ENCODE data around the gene DNAJC6.

The DNAJC6 gene

DNA sequence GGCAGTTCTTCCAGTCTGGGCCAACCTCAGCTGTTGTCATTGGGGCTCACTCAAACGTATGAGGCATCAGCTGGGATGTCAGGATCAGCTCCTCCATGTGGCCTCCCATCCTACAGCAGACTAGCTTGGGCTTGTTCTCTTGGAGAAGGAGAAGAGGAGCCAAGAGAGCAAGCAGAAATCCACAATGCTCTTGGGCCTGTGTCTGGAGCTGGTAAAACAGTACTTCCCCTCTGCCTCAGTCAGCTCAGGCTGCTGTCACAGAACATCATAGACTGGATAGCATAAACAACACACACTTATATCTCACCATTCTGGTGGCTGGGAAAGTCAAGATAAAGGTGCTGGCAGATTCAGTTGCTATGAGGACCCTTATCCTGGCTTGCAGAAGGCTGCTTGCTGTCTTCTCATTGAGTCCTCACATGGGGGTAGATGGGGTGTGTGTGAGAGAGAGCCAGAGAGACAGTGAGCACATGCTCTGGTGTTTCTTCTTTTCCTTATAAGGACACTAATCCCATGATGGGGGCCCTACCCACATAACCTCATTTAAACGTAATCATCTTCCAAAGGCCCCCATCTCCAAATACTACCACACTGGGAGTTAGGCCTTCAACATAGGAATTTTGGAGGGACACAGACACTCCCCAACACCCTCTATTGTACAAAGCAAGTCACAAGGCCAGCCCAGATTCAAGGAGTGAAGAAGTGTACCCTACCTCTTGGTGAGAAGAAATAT, 16.3 kb upstream of the DNAJC6 start:
- DNase-seq (ENCODE audit: low read depth), result no peak

DNA sequence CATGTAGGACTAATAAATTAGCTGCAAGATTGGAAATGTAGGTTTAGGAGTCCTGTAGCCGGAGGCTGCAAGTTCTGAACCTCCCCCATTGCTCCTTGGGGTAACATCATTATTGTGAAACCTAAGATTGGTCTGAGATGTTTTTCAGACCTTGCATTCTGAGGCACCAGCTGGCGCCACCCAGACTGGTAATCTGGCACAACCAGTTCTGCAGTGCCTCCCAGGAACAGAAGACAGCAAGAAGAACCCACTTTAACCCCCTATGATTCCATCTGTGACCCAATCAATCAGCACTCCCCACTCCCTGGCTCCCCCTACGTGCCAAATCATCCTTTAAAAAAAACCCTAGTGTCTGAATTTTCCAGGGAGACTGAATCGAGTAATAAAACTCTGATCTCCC, 11.6 kb upstream of the DNAJC6 start:
- DNase-seq (ENCODE audit: low read depth), result no peak

DNA sequence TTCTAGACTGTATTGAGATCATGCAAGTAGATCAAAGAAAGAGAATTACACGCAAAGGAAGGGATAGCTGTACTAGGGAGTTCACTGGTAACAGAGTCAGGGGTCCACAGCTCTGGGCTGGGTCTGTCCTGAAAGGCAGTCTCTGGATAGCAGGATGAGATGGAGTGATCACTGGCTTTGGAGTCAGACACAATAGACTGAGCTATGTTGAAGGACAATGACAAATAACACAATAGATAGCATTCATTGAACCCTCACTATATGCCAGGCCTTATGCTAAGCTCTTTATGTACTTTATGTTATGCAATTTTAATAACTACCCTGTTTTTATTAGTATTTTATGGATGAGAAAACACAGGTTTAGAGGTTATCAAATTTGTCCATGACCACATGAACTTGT, 10.0 kb upstream of the DNAJC6 start:
- DNase-seq (ENCODE audit: low read depth), result no peak

DNA sequence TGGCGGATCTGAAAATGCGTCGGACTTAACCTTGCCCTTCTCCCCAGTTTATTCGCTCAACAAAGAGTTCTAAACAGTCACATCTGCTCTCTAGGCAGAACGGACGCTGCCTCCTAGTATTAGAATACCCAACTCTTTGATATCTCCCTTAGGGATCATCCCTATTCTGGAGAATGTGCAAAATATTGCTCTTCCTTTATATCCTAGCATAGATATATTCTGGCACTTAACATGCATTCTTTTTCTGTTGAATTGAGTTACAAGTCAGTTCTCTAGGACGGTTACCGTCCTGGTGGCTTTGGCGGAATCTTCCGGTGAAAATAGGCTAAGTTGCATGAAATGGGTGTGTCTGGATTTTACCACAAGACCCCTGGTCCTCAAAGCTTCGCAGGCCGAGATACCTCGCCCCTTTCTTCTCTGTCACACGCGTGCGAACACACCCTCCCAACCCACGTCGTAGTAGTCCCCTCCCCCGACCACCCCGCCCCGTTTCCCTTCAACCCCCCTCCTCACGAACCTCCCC, 501 bp upstream of the DNAJC6 start:
- no peak for DNase-seq (ENCODE audit: low read depth)

DNA sequence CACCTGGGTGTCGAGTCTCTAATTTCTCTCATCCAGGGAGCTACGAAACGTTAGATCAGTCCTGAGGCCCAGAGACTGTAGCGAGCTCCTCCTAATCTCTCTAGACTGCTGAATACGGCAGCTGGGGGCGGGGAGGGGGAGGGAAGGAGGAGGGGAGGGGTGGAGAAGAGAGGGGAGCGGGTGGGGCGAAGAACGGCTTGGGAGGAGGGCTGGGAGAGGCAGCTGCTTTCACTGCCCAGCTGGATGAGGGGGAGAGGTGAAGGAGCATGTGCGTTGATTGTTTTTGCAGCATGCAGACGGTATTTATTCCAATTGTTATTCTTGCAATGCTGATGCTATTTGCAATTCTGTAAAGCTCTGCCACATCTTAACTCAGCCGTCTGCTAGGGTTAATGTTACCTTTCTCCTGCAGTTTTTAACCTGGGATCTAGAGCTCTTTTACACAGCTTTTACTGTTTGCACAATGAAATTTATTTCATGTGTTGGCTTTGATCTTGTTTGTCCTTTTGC, 790 bp downstream of the DNAJC6 start:
- no peak for DNase-seq (ENCODE audit: low read depth)

DNA sequence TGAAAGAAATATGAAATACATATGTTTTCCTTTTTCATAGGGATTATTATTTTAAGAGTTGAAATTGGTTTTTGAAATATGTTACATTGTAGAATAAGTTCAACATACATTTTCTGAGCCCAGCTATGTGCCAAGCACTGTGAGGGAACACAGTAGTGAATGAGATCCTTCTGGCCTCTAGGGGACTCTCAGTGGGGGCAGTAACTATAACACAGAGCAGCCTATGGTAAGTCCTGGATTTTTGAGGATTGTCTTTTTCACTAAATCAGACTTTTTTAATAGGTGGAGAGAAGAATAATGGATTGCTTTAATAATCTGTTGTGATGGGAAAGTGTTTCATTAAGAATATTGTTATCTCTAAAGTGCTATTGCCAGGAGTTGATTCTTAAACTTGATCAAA, 2.4 kb downstream of the DNAJC6 start:
- DNase-seq (ENCODE audit: low read depth), result no peak

DNA sequence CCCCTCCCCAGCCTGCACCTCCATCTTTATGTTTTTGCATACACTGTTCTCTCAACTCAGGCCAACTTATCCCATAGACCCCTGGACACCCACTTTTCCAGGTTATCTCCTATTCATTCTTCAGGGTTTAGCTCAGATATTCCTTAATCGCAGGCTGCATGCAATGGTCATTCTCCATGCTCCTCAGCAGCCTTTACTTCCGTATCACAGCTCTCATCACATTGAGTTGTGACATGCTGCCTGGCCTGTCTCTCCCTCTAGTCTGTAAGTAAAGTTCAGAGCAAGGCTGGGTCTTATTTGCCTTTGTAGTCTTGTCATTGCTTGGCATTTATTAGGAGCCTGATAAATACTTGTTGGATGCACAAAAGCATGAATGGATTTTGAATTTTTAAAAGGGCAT, 6.9 kb downstream of the DNAJC6 start:
- DNase-seq (ENCODE audit: low read depth), result no peak

DNA sequence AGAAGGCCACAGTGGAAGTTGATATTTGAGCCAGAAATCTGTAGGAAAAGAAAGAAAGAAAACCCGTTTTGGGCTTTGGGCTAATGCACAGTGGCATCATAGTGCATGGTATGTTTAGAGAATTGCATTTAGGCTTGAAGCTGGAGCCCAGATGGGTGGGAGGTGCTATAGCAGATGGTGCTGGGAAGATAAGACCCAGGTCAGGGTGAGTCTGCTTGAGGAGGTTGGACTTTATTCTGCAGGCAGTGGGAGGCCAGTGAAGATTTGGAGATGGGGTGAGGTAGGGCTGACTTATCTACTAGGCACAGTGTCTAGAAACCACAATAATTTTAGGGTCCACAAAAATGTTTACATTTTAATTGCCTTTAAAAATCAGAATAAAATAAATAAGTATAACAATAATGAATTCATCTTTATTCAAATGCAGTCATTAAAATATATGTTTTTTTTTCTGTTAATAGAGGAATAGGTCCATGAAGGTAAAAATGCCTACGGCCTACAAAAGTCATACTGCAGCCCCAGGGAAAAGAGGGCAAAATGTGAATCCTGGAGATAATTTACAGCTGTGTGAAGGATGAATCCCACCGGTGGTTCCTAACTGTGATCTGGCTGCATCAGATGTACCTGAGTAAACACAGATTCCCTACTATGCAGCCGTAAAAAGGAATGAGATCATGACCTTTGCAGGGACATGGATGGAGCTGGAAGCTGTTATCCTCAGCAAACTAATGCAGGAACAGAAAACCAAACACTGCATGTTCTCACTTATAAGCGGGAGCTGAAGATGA, 8.7 kb downstream of the DNAJC6 start:
- no peak for DNase-seq (ENCODE audit: low read depth)

DNA sequence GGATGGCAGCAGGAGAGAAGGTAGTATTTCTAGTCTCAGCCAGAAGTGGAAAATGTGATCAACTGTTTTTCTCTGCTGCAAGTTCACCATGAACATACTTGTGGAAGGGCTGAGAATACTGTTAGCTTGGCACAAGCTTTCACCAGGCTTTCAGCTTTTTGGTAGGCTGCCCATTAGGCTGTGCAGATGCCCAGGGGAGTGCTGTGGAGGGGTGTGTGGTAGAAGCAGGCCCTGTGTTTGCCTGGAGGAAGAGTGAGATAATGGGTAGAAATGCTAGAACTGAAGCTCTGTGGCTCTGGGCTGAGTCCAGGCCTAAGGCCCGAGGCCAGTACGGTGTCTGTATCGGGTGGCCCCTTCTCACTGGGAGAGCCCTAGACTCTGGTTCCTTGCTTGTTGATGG, 9.8 kb downstream of the DNAJC6 start:
- DNase-seq (ENCODE audit: low read depth), result no peak

DNA sequence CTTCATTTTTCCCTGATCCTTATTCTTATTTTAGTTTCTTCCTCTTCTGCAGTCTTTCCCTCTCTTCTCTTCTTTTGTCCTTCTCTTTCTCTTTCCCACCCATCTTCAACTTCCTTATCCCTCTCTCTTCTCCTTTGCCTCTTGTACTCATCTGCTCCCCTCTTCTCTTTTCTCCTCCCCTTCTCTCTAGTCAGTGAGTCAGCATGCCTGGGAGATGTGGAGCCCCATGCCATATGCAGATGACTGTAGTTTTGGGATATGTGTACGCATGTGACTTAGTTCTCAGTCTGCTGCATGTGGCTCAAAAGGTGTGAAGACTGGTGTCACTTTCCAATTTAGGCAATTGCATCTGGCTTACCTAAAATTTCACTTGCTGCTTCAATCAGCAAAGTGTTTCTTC, 10.4 kb downstream of the DNAJC6 start:
- DNase-seq (ENCODE audit: low read depth), result no peak

DNA sequence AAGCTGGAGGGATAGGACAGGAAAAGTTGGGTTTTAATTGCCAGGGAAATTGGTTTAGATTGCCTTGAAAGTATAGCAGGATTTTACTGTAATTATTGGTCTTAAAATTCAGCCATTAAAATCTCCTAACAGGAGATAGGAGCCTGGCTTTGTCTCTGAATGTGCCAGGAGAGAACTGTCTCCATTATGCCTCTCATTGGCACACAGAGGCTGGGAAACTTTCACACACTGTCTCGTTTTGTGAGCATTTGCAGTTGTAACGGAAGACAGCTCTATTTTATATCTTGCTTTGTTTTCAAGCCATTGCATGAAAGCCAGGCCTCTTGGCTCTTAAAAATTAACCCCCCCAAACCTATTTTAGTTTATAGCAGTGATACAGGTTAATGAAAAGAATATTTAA, 12.5 kb downstream of the DNAJC6 start:
- DNase-seq (ENCODE audit: low read depth), result no peak

DNA sequence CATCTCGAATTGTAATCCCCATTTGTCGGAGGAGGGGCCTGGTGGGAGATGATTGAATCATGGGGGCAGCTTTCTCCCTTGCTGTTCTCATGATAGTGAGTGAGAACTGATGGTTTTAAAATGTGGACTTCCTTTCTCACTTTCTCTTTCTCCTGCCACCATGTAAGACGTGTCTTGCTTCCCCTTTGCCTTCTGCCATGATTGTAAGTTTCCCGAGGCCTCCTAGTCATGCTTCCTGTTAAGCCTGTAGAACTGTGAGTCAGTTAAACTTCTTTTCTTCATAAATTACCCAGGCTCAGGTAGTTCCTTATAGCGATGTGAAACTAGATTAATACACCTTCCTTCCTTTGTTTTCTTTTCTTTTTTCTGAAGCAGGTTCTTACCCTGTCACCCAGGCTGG, 13.9 kb downstream of the DNAJC6 start:
- no peak for DNase-seq (ENCODE audit: low read depth)

DNA sequence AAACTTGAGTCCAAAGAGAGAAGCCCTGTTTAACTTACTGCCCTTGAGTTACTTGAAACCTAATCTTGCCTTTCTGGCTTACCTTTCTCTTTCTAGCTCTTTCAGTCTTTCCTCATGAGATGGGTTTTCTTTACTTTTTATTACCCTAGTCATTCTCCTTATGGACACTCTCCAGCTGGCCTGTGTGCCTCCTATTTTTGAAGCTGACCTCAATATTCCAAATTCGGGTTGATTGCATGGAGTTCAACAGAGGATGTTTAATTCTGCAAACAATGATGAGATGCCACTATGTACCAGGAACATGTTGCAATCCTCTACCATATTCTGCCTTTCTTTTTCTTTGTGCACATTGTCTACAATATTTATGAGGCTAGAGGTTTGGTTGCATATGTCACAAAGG, 20.7 kb downstream of the DNAJC6 start:
- DNase-seq (ENCODE audit: low read depth), result no peak

DNA sequence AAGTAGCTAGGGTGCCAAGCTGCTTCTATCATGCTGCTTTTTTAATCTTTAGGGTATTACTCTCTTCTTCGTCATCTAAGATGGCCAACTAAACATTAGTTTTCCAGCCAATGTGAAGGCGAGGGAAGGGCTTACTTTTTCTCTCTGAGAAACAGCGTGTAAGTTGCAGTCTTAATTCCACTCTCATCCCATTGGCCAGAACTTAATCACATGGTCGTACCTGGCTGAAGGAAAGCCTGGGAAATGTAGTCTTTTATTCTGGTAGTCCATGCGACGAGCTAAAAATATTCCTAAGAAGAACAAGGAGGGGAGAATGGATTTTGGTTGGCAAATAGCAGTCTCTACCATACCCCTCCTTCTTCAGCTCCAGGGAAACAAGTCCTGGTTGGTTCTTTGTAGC, 21.5 kb downstream of the DNAJC6 start:
- DNase-seq (ENCODE audit: low read depth), result no peak

DNA sequence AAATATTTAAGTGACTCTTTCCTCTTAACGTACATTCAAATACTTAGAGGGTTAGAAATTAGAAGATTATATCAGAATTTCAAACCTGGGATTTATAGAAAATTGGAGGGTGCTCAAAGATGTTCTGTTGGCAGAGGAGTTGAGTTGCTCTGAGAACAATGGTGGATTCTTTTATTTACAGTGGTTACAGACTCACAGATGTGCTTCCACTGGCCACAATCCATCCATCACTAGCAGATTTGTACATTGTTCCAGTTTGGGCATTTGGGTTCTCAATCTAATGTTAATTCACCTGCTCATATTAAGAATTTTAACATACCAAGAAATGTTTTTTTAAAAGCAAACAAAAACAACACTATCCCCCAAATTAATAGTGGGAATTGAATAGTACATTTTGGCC, 23.5 kb downstream of the DNAJC6 start:
- no peak for DNase-seq (ENCODE audit: low read depth)

DNA sequence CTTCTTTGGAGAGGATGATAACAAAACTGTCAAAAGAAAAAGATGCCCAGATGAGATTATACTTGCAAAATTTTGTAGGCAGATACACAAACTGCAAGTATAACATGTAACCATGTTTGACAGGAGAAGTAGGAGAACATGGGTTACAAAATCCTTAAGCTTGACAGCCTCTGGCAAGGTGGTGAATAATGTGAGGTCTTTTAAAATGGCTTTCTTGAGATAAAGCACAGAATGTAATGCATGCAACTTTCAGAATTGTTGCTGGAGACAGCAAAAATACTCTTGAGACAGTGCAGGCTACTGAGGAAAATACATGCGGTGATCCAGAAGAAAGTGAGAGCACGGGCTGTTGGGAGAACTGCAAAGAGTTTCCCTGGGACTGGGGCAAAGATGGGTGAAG, 24.7 kb downstream of the DNAJC6 start:
- DNase-seq (ENCODE audit: low read depth), result no peak

DNA sequence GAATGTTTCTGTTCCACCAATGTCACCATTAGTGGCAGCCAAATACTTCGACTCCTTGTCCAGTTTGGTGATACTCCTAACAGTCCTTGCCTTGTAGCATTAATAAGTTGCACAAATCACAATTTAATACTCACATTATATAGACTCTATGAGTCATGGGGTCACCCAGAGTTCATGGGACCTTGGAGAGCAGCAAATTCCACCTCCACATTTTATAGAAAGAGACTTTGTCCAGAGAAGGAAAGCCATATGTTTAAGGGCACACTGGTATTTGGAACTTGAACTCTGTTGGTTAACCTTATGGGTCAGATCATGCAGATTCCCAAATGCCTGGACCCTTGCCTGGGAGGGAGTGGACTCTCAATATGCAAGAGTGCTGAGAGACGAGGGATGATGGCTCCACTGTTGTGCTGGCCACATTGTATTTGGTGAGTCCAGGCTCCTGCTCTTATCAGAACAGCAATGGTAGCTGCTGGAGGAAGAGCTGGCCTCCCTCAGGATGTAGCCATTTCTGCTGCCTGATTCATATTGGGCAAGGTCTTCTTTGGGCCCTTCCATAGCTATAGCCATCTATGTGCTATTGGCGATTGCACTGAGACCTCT, 30.6 kb downstream of the DNAJC6 start:
- no peak for DNase-seq (ENCODE audit: low read depth)

DNA sequence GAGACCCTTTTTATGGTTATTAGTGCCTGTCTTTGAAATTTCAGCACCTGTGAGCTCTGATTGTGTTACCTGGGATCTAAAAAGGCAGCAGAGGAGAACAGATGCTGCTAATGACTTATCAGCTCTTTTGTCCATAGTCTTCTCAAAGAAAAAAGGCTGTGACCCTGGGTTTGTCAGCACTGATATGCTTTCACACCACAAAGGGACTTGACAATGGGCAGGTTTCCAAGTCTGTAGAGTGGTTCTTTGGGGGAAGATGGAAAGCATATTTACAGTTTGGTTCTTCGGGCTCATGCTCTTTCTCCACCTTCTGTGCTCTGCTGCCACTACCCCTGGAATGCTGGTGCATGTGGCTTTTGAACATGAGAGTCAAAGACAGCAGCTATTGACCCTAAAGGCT, 32.0 kb downstream of the DNAJC6 start:
- DNase-seq (ENCODE audit: low read depth), result no peak

DNA sequence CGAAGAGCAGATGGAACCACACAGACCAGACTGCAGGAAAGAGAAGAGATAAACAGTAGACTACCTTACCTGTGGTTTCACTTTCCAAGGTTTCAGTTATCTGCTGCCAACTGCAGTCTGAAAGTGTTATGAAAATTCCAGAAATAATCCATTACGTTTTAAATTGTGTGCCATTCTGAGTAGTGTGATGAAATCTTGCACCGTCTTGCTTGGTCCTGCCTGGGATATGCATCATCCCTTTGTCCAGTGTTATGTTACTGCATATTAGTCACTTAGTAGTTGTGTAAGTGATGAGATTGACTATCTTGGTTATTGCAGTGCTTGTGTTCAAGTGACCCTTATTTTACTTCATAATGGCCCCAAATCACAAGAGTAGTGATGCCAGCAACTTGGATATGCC, 33.9 kb downstream of the DNAJC6 start:
- DNase-seq (ENCODE audit: low read depth), result no peak

DNA sequence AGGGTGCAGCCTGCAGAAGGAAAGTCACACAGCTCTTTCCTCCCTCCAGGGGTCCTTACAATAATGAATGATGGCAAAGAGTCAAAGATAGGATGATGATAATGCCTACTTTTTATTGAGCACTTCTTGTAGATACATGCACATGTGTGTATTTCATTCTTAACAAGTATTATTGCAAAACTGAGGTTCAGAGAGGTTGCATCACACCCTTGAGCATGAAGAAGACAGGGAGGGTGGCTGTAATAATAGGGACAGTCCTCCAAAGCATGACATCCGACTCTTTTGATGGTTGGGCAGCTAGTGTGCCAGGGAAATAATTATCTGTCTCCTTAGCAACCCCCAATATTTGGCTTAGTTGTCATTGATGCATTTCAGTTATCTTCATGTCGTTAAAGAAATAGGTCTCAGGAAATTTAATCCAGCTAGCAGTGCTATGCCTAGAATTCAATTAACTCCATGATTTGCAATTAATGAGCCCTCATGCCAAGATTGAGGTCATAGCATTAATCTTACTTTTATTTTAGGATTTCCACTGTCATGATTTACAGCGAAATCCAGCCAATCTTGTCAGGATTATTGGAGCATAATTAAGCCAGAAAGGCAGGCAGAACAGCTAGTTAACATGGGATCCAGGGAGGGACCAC, 35.0 kb downstream of the DNAJC6 start:
- no peak for DNase-seq (ENCODE audit: low read depth)

DNA sequence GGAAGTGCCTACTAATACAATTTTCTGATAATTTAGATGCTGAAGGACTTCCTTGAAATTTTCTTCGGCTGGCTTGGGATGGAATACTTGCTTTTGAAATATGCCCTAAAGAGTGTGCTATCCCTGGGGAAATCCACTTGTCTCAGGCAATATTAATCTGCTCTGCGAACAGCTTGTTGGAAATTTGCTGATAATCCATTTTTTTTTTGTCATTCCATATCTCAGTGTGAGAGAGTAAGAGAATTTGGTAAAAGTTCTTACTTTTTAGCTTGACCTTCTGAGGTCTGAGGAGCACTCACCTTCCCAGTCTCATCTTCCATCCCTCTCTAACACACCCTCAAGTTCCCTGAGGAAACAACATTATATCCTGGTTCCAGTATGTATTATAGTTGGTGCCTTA, 36.8 kb downstream of the DNAJC6 start:
- DNase-seq (ENCODE audit: low read depth), result no peak

DNA sequence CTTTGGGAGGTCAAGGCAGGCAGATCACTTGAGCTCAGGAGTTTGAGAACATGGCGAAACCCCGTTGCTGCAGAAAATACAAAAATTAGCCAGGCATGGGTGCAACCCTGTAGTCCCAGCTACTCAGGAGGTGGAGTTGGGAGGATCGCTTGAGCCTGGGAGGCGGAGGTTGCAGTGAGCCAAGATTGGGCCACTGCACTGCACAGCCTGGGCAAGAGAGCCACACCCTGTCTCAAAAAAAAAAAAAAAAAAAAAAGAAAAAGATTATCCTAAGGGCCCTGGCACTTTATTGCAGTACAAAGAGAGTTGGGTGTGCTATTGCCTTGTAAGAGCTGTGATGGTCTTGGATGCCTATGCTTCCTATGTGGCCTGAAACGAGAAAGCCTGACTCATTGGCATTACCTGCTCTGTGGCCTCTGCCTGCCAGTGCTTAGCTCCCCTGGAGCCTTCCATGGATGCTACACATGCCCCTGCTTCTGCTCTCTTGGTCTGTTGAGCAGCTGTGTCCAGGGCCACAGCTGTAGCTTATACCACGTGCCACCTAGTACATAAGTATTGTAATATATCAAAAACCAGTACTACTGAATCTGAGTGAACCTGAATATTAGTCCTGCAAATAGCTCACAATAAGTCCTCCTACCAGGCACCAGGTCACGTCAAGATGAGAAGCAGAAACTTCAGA, 45.8 kb downstream of the DNAJC6 start:
- no peak for DNase-seq (ENCODE audit: low read depth)
